ENCODE data around the gene CASZ1.

The CASZ1 gene

GRCh38 chr1:10796029-10796944 lies at the start of gene CASZ1:
TSS of gene CASZ1 (minus strand) at chr1:10796646. CDS start at chr1:10693889, 102,757 bp downstream.
- peak within 1 kb of the TSS; percentile 19; the same call in 1 of the 2 replicates for H3K4me3 ChIP-seq (ENCODE audit: low read length)
- no peak for TF ChIP-seq ZNF274 (IDR thresholded peaks at IDR 0.05; ENCODE audit: low read depth, low read length)

DNA sequence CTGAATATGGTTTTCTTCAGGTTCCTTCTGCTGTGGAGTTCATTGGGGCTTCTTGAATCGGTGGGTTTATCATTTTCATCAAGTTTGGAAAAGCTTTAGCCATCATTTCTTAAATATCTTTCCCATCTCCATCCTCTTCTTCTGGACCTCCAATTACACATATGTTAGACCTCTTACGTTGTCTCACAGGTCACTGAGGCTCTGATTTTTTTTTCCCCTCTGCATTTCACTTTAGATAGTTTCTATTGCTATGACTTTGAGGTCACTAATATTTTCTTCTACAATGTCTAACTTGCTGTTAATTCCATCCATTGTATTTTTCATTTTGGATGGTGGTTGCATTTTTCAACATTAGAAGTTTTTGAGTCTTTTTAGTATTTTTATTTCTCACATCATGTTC lies 47.3 kb upstream of the CASZ1 start:
- no peak for TF ChIP-seq ZNF274 (IDR thresholded peaks at IDR 0.05; ENCODE audit: low read depth, low read length)
- no peak overlapping the region for H3K4me3 ChIP-seq (ENCODE audit: low read length)

DNA sequence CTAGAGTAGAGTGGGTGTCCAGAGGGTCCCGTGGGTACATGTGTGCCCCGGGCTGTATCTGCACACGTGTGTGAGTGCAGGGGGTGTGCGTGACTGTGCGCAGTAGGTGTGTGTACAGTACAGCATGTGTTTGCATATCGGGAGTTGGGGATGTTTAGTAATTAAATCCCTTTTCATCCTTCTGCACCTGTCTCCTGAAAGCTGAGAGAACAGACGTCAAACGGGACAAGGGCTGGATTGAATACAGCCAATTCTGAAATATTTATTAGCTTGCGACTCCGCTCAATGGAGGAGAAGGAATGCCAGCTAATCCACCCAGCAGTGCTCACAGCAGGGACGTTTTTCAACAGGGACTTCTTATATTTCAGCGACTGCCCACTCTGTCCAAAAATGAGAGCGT lies 44.7 kb upstream of the CASZ1 start:
- no peak for TF ChIP-seq ZNF274 (IDR thresholded peaks at IDR 0.05; ENCODE audit: low read depth, low read length)

GRCh38 chr1:10839188-10839770 lies 42.8 kb upstream of the CASZ1 start:
- TF ChIP-seq ZNF274 (IDR thresholded peaks at IDR 0.05; ENCODE audit: low read depth, low read length), result no peak
- no peak overlapping the region for H3K4me3 ChIP-seq (ENCODE audit: low read length)

More for the DNA sequence above, 44.7 kb upstream of the CASZ1 start:
- H3K4me3 ChIP-seq (ENCODE audit: low read length), result no peak overlapping the region

- no peak for TF ChIP-seq ZNF274 (IDR thresholded peaks at IDR 0.05; ENCODE audit: low read depth, low read length)
- H3K4me3 ChIP-seq (ENCODE audit: low read length), result no peak overlapping the region
Measured at GRCh38 chr1:10838541-10838940, 42.1 kb upstream of the CASZ1 start.

GRCh38 chr1:10836726-10837125 lies 40.3 kb upstream of the CASZ1 start:
- H3K4me3 ChIP-seq (ENCODE audit: low read length), result no peak overlapping the region
- TF ChIP-seq ZNF274 (IDR thresholded peaks at IDR 0.05; ENCODE audit: low read depth, low read length), result no peak

GRCh38 chr1:10835822-10836421 lies 39.5 kb upstream of the CASZ1 start:
- TF ChIP-seq ZNF274 (IDR thresholded peaks at IDR 0.05; ENCODE audit: low read depth, low read length), result no peak
- H3K4me3 ChIP-seq (ENCODE audit: low read length), result no peak overlapping the region

GRCh38 chr1:10835421-10835820 lies 39.0 kb upstream of the CASZ1 start:
- H3K4me3 ChIP-seq (ENCODE audit: low read length), result no peak overlapping the region
- TF ChIP-seq ZNF274 (IDR thresholded peaks at IDR 0.05; ENCODE audit: low read depth, low read length), result no peak

DNA sequence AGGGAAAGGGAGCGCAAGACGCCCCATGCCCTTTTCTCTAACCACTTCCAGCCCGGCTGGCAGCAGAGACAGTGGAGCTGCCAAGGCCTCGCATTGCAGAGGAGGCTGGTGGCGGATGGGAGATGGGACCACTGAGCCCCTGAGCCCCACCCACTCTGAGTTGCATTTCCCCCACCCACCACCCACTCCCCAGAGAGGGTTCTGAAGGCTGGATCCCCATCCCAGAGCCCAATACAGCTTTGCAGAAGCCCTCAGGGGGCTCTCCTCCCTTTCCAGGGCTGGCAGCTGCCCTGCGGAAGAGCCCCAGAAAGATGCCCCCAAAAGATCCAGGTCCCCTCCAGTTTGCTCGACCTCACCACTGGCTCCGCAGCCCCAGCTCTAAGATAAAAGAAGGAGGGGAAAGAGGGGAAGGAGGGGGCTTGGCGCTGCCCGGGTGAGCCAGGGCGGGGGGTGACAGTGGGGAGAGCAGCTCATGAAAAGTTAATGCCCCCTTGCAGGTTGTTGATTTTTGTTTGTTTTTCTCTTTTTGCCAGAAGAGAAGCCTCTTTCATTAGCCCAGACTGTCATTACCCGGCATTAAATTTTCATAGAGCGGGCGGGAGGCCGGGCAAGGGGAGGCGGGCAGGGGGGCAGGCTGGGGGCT lies 38.4 kb upstream of the CASZ1 start:
- H3K4me3 ChIP-seq (ENCODE audit: low read length), result no peak overlapping the region
- no peak for TF ChIP-seq ZNF274 (IDR thresholded peaks at IDR 0.05; ENCODE audit: low read depth, low read length)

DNA sequence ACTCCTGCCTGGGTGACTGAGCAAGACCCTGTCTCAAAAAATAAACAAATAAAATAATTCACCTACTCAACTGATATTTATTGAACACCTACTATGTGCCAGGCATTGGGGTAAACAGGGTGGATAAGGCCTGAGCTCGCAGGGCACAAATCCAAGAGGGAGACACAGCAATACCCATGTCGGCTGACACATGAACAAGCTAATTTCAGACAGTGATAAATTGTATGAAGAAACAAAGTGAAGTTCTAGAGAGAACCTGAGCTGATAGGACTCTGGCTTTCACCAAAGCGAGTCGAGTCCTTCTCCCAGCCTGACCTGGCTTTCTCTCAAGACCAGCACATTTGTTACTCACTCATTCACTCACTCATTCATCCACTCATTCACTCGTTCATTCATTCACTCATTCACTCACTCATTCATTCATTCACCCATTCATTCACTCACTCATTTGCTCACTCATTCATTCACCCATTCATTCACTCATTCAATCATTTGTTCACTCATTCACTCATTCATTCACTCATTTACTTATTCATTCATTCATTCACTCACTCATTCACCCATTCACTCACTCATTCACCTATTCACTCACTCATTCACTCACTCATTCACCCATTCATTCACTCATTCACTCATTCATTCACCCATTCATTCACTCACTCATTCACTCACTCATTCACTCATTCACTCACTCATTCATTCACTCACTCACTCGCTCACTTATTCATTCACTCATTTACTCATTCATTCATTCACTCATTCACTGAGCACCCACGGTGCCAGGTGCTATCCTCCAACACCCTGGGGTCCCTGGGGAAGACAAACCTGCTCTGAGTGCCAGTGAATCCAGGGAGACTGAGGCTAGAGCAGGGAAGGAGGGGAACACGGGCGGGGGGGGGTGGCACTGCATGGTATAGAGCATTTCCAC lies 37.4 kb upstream of the CASZ1 start:
- no peak overlapping the region for H3K4me3 ChIP-seq (ENCODE audit: low read length)
- TF ChIP-seq ZNF274 (IDR thresholded peaks at IDR 0.05; ENCODE audit: low read depth, low read length), result no peak

- no peak for TF ChIP-seq ZNF274 (IDR thresholded peaks at IDR 0.05; ENCODE audit: low read depth, low read length)
- no peak overlapping the region for H3K4me3 ChIP-seq (ENCODE audit: low read length)
Measured at GRCh38 chr1:10832703-10833102, 36.3 kb upstream of the CASZ1 start.

DNA sequence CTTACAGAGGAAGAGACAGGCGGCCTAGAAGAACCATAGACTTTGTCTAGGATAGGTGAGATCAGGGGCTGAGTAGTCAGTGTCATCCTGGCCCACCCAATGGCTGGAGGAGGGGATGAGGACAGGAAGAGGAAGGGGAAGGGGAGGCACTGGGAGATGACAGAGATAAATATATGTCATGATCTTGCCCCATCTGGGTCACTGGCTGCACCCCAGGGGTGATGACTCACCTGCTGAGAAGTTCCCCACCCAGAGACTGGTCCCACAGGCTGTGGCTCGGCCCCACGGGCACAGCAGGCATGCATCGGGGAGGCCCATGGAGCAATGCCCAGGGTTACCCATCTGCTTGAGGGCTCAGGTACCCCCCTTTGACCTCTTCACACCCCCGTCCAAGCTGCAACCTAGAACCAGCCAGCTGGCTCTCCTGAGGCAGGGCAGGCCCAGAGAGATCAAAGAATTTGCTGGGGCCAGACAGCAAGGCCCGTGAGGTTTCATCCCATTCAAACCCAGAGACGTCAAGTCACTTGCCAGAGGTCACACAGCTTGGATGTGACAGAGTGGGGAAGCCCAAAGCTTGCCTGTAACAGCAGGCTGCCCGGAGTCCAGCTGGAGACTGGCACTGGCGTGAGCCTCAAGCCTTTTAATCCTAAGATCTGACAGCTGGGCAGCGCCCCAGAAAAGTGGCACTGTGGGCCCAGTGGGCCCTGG lies 34.7 kb upstream of the CASZ1 start:
- TF ChIP-seq ZNF274 (IDR thresholded peaks at IDR 0.05; ENCODE audit: low read depth, low read length), result no peak
- no peak overlapping the region for H3K4me3 ChIP-seq (ENCODE audit: low read length)
